Adipose tissue (tissue), 3 donors: ENCODE results near the gene EIF2AK2. TPM values are rescaled to one million over a fixed set of nuclear protein-coding genes. Genes with fewer than 3 reads are reported as not detected.

Experiments used
- H3K27ac ChIP-seq: one replicate; pipeline ENCODE4 v1.5.1; 2013; ENCODE audit warnings: low read depth, low read length
- WGBS, 3 donors: extraction: QIAGEN DNeasy Blood & Tissue Kit; methylation state at CpG; one replicate each; pipeline ENCODE4 v1.1.7; 2013; 5-methylcytosine and 5-hydroxymethylcytosine counted together
- polyA plus RNA-seq, 3 donors: library from polyadenylated mRNA; stranded (reverse); fragments of 200-250 nt; gene quantifications; one replicate each; pipeline ENCODE4 v1.2.3, GENCODE V29; 2013
- donor health status: healthy with polysubstance abuse.
- donor health status: Bipolar disorder and iron deficiency.
- donor health status: healthy.

EIF2AK2 gene
- polyA plus RNA-seq, 3 donors, result 3.6 to 11.7 (median 6.7) TPM

GRCh38 chr2:37111958-37112357 is 44.8 kb downstream of the EIF2AK2 start:
- 66 to 97% (median 74%) methylated on average over 2 of the region's 2 CpGs for WGBS, 3 donors

GRCh38 chr2:37110306-37111212 is 46.2 kb downstream of the EIF2AK2 start:
- no peak overlapping the region for H3K27ac ChIP-seq
- WGBS, 3 donors, result 91 to 97% (median 92%) methylated on average over 4 of the region's 4 CpGs

More at GRCh38 chr2:37111958-37112357, 44.8 kb downstream of the EIF2AK2 start:
- H3K27ac ChIP-seq, result no peak overlapping the region

- no peak overlapping the region for H3K27ac ChIP-seq
- WGBS, 3 donors, result 95 to 97% (median 95%) methylated on average over 4 of the region's 4 CpGs
Observed at GRCh38 chr2:37109523-37109922, 47.3 kb downstream of the EIF2AK2 start.

GRCh38 chr2:37105150-37105549 is 51.6 kb downstream of the EIF2AK2 start:
- WGBS, 3 donors, result 83 to 89% (median 86%) methylated on average over 5 of the region's 5 CpGs

GRCh38 chr2:37104178-37104577 is 52.6 kb downstream of the EIF2AK2 start:
- no peak overlapping the region for H3K27ac ChIP-seq
- 93 to 99% (median 97%) methylated on average over 2 of the region's 2 CpGs for WGBS, 3 donors

More at GRCh38 chr2:37105150-37105549, 51.6 kb downstream of the EIF2AK2 start:
- no peak overlapping the region for H3K27ac ChIP-seq

GRCh38 chr2:37102588-37102987 is 54.2 kb downstream of the EIF2AK2 start:
- 91 to 94% (median 91%) methylated on average over 3 of the region's 3 CpGs for WGBS, 3 donors
- no peak overlapping the region for H3K27ac ChIP-seq

- no peak overlapping the region for H3K27ac ChIP-seq
- WGBS, 3 donors, result 73 to 77% (median 75%) methylated on average over 1 of the region's 1 CpG
Observed at GRCh38 chr2:37100054-37100453, 56.7 kb downstream of the EIF2AK2 start.

- H3K27ac ChIP-seq, result no peak overlapping the region
Observed at GRCh38 chr2:37098416-37099118, 58.2 kb downstream of the EIF2AK2 start.

GRCh38 chr2:37096568-37096967 is 60.2 kb downstream of the EIF2AK2 start:
- no peak overlapping the region for H3K27ac ChIP-seq
- WGBS, 3 donors, result 81 to 84% (median 83%) methylated on average over 1 of the region's 1 CpG

More at GRCh38 chr2:37098416-37099118, 58.2 kb downstream of the EIF2AK2 start:
- 95 to 96% (median 95%) methylated on average over 4 of the region's 4 CpGs for WGBS, 3 donors

- 86 to 89% (median 88%) methylated on average over 5 of the region's 5 CpGs for WGBS, 3 donors
- no peak overlapping the region for H3K27ac ChIP-seq
Observed at GRCh38 chr2:37091873-37092272, 64.9 kb downstream of the EIF2AK2 start.

GRCh38 chr2:37090019-37090477 is 66.7 kb downstream of the EIF2AK2 start:
- H3K27ac ChIP-seq, result no peak overlapping the region
- 86 to 87% (median 86%) methylated on average over 4 of the region's 4 CpGs for WGBS, 3 donors

- 69 to 77% (median 70%) methylated on average over 1 of the region's 1 CpG for WGBS, 3 donors
- H3K27ac ChIP-seq, result no peak overlapping the region
Observed at GRCh38 chr2:37085731-37086147, 71.0 kb downstream of the EIF2AK2 start.

- WGBS, 3 donors, result 1 to 3% (median 1%) methylated on average over 10 of the region's 10 CpGs
- H3K27ac ChIP-seq, result no peak overlapping the region
Observed at GRCh38 chr2:37084797-37085196, 72.0 kb downstream of the EIF2AK2 start.

GRCh38 chr2:37083873-37084794 is 72.6 kb downstream of the EIF2AK2 start, which contains the start of the genes GPATCH11 and HEATR5B:
TSS of gene GPATCH11 (plus strand) at chr2:37084518. CDS start at chr2:37088382, 3,864 bp downstream.
TSS of gene HEATR5B (minus strand) at chr2:37084372. CDS start at chr2:37083414, 958 bp downstream.
- 0% methylated on average over 74 of the region's 74 CpGs for WGBS, 3 donors
- no peak within 1 kb of the TSS for H3K27ac ChIP-seq

- no peak overlapping the region for H3K27ac ChIP-seq
- 25 to 51% (median 42%) methylated on average over 3 of the region's 3 CpGs for WGBS, 3 donors
Observed at GRCh38 chr2:37080689-37081088, 76.1 kb downstream of the EIF2AK2 start.

- H3K27ac ChIP-seq, result no peak overlapping the region
- WGBS, 3 donors, result 44 to 88% (median 52%) methylated on average over 2 of the region's 2 CpGs
Observed at GRCh38 chr2:37080266-37080665, 76.5 kb downstream of the EIF2AK2 start.

GRCh38 chr2:37070931-37071330 is 85.8 kb downstream of the EIF2AK2 start:
- WGBS, 3 donors, result 97 to 99% (median 99%) methylated on average over 2 of the region's 2 CpGs
- no peak overlapping the region for H3K27ac ChIP-seq

GRCh38 chr2:37068686-37069085 is 88.1 kb downstream of the EIF2AK2 start:
- WGBS, 3 donors, result 56 to 88% (median 75%) methylated on average over 6 of the region's 6 CpGs
- H3K27ac ChIP-seq, result no peak overlapping the region
